LNCAP (cell line): ENCODE measurements around the gene STPG2.

Experiments used
- TF ChIP-seq, protein P1 (sequence below): fragments of 450-650 bp; IDR thresholded peaks from 2 replicates; pipeline ENCODE4 v1.5.1; 2017; ENCODE audit warnings: mild to moderate bottlenecking

STPG2 gene

DNA sequence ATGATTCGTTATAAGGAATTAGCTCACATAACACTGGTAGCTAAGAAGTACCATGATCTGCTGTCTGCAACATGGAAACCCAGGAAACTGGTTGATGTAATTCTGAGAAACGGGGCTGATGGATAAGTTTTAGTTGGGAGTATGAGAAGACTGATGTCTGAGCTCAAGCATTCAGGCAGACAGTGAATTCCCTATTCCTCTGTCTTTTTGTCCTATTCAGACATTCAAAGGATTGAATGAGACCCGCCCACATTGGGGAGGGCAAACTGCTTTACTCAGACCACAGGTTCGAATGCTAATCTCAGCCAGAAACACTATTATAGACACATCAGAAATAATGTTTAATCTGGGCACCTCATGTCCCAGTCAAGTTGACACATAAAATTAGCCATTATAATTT lies 515.5 kb downstream of the STPG2 start:
- TF ChIP-seq, protein P1, sequence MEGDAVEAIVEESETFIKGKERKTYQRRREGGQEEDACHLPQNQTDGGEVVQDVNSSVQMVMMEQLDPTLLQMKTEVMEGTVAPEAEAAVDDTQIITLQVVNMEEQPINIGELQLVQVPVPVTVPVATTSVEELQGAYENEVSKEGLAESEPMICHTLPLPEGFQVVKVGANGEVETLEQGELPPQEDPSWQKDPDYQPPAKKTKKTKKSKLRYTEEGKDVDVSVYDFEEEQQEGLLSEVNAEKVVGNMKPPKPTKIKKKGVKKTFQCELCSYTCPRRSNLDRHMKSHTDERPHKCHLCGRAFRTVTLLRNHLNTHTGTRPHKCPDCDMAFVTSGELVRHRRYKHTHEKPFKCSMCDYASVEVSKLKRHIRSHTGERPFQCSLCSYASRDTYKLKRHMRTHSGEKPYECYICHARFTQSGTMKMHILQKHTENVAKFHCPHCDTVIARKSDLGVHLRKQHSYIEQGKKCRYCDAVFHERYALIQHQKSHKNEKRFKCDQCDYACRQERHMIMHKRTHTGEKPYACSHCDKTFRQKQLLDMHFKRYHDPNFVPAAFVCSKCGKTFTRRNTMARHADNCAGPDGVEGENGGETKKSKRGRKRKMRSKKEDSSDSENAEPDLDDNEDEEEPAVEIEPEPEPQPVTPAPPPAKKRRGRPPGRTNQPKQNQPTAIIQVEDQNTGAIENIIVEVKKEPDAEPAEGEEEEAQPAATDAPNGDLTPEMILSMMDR = no peak

DNA sequence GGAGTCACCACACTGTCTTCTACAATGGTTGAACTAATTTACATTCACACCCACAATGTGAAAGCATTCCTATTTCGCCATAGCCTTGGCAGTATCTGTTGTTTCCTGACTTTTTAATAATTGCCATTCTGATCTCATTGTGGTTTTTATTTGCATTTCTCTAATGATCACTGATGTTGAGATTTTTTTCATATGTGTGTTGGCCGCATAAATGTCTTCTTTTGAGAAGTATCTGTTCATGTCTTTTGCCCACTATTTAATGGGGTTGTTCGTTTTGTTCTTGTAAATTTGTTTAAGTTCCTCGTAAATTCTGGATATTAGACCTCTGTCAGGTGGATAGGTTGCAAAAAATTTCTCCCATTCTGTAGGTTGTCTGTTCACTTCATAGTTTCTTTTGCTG lies 519.1 kb downstream of the STPG2 start:
- TF ChIP-seq, protein P1 = no peak

DNA sequence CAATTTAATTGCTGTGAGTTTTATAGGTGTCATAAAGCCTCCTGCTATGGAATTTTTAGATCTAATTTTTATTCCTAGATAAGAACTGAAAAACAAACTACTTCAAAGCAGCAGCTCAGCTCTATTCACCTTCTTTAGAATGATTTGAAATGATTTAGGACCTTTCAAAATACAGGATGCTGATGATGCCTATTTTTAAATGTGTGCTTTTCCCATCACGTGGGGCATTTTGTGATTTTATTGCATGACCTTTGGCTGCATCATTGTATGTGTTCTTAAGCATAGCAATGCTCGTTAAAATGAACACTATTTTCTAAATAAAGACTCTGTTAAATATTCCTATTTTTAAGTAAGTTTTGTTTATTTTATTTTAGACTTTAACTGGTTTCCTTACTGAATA lies 537.3 kb downstream of the STPG2 start:
- TF ChIP-seq, protein P1 = no peak

GRCh38 chr4:97593248-97593647 lies 550.0 kb downstream of the STPG2 start:
- TF ChIP-seq, protein P1 = no peak

DNA sequence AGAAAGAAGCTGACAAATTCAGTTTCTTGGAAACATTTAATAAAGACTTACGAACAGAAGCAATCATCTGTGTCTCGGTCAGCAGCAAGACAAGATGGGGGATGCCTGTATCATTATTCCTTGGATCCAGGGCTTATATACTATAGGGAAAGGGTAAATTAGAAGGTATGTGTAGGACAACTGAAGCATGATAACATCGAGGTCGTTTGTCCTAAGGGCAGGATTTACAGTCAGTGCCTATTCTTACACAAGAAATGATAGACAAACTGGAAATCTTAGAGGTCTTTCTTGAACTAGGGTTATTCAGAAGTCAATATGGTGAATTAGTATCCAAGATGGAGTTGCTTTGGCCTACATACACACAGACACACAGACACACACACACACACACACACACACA lies 553.0 kb downstream of the STPG2 start:
- TF ChIP-seq, protein P1 = no peak

DNA sequence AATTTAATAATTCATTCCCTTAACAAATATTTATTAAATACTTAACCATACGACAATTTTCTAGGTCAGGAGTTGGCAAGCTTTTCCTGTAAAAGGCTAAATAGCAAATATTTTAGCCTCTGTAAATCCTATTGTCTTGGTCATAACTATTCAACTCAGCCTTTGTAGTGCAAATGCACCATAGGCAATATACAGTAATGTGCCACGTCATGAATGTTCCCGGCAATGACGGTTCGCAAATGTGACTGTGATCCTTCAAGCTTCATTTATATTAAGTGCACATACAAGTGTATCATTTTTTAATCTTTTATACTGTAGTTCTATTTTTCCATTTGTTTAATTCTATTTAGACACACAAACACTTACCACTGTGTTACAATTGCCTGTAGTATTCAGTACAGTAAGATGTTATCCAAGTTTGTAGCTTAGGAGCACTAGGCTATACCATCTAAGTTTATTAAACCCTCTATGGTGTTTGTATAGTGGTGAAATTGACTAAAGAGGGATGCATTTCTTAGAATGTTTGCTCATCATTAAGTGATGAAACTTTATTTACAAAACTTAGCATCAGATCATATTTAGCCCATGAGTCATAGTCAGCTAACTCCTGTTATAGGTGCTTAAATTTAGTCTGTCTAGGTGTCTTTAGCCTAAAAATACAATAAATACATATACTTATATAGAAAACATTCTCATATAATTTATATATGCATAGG lies 553.6 kb downstream of the STPG2 start:
- TF ChIP-seq, protein P1 = no peak

- TF ChIP-seq, protein P1 = no peak
Observed at GRCh38 chr4:97587912-97588311, 555.4 kb downstream of the STPG2 start.

DNA sequence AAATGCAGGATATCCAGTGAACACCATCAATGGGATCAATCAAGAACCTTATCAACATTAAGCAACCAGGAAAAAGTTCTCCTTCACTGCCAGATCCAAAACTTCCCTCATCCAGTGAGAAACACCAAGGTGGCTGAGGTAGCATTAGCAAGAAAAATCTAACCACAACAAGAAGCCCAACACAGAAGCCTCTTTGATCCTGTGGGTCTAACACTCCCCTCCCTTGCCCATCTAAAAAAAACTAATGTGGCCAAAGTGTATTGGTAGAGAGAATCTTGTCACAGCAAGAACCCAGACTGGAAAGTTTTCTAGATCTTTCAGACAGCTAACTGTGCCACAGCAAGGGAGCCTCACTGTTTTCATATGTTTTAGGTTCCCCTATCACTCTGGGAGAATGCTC lies 558.0 kb downstream of the STPG2 start:
- TF ChIP-seq, protein P1 = no peak
